ENCODE data around the gene GPR68.

- TF ChIP-seq CTCF (IDR thresholded peaks at IDR 0.05) (no peak), REST (IDR thresholded peaks at IDR 0.05; ENCODE audit: insufficient read depth in 1 of 2, low read depth in 2 of 2, low read length in 1 of 2) (no peak), POLR2AphosphoS5 (IDR thresholded peaks at IDR 0.05; ENCODE audit: low read depth, low read length) (no peak), SIN3A (IDR thresholded peaks at IDR 0.05; ENCODE audit: borderline replicate concordance, insufficient read depth, low read depth, low read length) (no peak)
These were observed 33.3 kb upstream of the GPR68 start for GRCh38 chr14:91277546-91278382.

Measured in Panc1 (cell line).